Upper lobe of left lung (tissue), 4 donors: ENCODE measurements around the gene APOM.

Source experiments
- CTCF ChIP-seq, 6 experiments: fragments of 450-650 bp in 4 of 6; fragments of 200-600 bp in 2 of 6; sonication (generic) in 2 of 6; IDR thresholded peaks; one replicate each; pipeline ENCODE4 v1.5.1; 2016 to 2019; ENCODE audit warnings: antibody characterized with exemption in 6 of 6
- POLR2A ChIP-seq, 4 donors: fragments of 450-650 bp; IDR thresholded peaks; one replicate each; pipeline ENCODE4 v1.5.1; 2016 to 2017; ENCODE audit warnings: antibody characterized with exemption in 4 of 4, mild to moderate bottlenecking in 2 of 4

- TF ChIP-seq CTCF (IDR thresholded peaks at IDR 0.05) (no peak), POLR2A (IDR thresholded peaks at IDR 0.05) (no peak)
Observed at GRCh38 chr6:31659649-31660380, 4.1 kb downstream of the APOM start.
